HG02973 (cell line): Measurements from ENCODE around the gene ZNRF3.
"Not testable (repeated sequence)": the region's sequence is repeated elsewhere in the genome, so short reads cannot be mapped to it uniquely, and the experiment has no call there.

ENCODE experiments used
- ATAC-seq: cut with Tn5 transposase; IDR thresholded peaks from one replicate; pipeline ENCODE4 v1.9.1; 2021; ENCODE audit warnings: moderate library complexity; ENCODE audit not compliant: unreplicated experiment

Gene ZNRF3

DNA sequence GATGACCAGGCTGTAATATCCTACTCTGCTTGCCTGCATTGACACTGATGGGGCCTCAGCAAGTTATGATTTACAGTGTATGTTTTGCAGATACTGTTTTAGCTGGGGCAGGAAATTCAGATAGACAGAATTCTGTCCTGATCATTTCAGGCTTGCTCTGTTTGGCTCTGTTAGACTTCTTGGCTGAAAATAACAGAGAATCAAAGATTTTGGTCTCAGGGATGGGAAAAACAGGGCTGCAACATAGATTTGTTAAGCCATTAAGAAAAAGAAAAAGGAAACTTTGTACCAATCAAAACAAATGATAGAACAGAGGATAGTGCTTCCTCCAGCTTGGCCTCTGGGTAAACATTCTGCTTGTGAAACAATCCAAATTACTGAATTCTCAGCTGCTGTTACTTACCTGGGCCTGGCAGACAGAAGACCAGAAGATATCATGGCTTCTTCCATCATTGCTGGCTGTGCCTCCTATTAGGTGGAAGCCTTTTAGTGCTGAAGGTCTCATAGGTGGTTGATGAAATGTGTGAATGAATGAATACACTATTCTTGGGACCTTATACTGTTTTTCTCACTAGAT, 22.0 kb downstream of the ZNRF3 start:
- ATAC-seq, result no peak

DNA sequence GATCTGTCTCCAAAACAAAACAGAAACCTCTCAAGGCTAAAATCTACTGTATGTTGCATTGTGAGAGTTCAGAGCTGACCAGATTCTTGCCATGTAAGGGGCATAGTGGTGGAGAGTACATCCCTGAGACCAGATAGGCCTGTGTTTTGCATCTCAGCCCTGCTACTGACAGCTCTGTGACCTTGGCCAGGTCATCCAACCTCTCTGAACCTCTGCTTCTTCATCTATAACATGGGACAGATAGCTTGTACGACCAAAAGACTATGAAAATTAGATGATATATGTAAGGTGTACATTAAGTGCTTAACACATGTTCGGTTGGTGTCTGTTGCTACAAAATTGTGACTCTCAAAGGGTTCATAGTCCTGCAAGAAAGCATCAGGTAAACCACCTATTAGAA, 22.9 kb downstream of the ZNRF3 start:
- no peak for ATAC-seq

DNA sequence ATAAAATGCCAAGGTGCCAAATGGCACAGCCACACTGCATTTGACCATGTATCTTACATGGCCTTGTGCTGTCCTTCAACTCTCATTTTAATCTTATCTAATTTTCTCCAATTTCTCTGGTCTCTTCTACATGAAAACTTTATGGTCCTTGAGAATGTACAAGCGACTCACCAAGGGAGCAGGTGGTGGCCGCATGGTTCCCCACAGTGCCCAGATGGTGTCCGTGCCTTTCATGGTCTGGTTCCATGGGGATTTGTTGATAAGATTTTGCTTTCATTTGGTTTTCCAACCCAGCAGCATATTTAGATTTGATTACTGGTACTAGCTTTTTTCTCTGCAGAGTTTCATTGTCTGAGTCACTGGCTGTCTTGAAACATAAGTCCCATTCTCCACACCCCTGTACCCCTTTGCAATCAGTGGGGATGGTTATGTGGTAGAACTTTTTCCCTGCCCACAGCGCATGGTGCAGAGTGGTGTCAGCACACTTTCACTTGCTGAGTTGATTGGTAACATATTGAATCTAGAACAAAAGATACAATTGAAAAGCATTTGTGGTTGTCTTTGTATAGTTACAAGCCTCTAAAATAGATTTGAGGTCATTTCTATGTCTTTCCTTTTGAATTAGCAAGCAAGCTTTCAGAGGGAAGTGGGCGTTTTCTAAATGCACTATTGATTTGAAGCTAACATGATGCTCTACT, 24.1 kb downstream of the ZNRF3 start:
- peak; percentile 60 for ATAC-seq

- not testable (repeated sequence) for ATAC-seq
Measured at GRCh38 chr22:28908810-28909209, 25.4 kb downstream of the ZNRF3 start.

- ATAC-seq, result peak; percentile 45
Measured at GRCh38 chr22:28909375-28909774, 26.0 kb downstream of the ZNRF3 start.

DNA sequence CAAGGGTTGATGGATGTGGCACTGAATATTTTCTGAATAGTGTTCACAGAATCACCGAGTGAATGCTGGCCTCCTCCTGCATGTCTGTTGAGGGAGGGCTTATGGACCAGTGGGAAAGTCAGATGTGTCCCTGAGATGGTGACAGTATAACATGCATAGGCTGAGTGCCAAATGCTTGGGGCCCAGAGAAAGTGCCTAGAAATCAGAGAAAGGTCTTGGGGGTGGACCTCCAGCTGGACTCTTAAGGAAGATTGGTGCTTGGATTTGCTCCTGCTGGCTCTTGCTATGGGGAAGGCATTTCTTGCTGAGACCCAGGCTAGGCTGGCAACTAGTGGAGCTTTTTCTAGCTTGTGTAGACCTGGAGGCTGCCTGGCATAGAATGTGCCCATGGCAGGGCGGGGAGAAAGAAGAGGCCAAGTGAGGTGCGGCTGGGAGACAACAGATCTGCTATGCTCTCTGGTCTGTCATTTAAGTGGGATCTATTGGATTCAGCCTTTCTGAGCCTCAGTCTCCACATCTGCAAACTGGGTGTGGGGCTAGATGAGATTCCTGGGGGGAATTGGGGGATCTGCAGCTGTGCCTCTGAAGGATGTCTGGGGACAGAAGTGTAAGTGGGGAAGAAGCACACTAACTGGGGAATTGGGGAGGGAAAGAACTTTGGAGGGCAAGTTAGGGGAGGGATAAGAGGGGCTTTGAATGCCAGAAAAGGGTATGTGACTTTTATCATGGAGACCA, 27.4 kb downstream of the ZNRF3 start:
- ATAC-seq, result no peak

DNA sequence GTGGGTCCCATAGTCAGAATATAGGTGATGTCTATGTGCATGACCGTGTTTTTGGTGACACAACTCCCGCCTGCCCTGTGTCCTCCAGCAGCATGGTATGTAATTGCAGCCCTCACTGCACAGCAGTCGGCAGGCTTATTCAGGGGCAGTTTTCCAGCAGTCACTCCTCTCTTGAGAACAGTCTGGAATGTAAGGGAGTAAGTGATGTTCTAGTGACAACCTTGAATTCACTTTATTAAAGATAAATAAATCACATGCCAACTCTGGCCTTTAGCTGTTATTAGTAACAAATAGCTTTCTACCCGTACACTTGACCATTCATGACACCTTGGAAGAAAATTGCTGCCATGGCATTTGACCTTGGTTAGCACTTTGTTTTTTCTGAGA, 27.9 kb downstream of the ZNRF3 start:
- no peak for ATAC-seq

DNA sequence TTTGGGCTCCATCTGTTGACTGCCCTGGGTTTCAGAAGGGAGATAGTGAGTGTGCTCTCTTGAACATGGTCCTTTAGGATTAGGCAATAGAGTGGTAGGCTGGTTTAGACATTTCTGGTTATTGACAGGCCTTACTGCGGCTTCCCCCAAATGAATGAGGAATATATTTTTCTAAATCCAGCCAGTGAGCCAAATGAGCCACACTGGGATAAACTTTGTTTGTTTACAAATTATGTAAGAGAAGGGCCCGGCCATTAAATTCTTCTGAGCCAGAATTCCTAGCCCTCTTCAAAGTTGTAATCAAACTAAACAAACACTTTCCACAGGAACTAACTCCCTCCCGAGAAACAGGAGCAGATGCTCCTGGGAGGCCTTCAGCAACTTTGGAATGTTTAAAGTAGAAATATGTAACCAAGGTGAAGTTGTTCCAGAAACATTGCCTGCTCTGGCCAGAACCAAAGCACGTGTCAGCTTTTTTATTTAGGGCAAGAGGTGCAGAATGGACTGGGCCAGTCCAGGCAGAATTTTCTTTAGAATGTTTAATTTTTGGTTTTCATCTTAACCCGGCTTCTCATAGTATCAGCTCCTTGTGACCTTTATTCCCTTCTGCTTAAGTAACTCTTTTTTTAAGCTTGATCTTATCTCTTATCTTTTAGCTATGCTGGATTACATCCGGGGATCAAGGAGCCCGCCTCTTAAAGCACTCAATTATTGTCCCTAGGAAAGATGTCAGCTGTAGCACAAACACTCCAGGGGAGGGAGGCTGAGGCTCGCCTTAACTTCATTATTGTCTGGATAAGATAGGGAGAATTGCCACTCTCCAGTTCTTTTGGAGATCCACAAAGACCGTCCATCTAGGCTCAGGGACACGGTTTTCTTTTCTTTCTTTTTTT, 28.7 kb downstream of the ZNRF3 start:
- ATAC-seq, result no peak

GRCh38 chr22:28914201-28914600, 30.8 kb downstream of the ZNRF3 start:
- ATAC-seq, result no peak

GRCh38 chr22:28915969-28916368, 32.6 kb downstream of the ZNRF3 start:
- ATAC-seq, result no peak

DNA sequence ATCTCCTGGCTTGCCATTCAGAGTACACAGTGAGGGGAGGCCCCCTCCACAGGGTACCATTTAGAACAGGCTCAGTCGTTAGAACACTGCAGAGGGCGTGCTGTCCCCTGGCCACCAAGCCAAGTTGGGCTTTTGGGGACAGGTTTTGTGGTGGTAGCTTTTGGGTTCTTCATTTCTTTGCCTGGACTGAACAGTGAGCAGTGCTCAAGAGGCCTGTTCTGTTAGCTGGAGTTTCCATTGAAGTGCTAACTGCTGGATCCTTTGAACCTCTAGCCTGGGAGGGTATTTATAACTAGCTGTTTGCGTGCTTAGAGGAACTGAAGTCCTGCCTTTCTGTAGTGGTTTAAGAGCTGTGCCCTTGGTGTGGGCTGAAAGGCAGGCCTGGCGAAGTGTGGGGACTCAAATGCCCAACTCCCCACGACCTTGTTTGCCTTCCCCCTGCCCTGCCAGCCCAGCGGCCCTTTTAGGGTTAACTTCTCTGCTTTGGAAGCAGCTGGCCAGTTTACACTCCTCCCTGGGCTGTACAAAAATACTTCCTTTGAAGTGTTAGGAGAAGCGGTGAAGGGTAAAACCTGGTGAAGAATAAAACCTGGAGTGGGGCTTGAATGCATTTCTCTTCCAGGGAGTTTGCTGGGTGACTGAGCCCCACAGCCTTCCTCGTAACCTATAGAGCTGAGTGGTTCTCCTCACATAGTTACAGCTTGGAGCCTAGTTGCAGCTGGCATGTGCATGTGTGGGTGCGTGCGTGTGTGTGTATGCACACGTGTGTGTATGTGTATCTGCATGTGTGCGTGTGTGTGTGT, 34.6 kb downstream of the ZNRF3 start:
- no peak for ATAC-seq

GRCh38 chr22:28918550-28919271, 35.3 kb downstream of the ZNRF3 start:
- no peak for ATAC-seq

DNA sequence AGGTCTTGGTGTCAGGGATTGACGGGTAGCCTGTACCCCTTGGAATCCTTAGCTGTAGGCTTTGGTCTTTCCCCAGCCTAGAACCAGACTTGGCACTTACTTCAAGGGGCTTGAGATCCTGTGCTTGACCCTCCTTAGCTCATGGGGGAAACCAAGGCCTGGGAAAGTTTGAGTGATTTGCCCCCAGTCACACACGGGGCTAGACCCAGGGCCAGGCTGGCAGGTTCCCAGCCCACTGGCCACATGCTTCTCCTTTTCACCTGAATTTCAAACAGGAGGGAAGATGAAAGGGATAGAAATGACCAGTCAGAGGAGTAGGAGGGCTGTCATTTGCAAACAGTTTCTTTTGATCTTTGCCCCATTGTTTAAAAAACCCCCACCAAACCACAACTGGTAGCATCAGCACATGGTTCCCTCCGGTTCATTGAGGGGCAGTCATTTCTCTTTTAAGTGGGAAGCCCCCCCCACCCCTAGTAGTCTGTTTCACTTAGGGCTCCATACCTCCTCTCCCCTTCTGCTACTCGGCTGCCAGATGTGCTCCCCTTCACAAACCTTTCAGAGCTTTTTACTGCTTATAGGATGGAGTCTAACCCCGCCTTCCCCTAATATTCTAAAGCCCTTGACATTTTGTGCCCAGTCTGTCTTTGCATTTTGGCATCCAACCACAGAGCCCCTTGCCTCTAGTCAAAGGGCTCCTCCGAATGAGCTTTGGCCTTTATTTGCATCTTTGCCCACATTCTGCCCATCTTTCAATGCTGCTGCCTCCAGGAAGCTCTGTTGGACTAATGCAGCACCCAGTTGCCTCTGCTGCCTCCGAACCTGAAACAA, 37.6 kb downstream of the ZNRF3 start:
- no peak for ATAC-seq

- ATAC-seq, result no peak
Measured at GRCh38 chr22:28921585-28921879, 38.2 kb downstream of the ZNRF3 start.

DNA sequence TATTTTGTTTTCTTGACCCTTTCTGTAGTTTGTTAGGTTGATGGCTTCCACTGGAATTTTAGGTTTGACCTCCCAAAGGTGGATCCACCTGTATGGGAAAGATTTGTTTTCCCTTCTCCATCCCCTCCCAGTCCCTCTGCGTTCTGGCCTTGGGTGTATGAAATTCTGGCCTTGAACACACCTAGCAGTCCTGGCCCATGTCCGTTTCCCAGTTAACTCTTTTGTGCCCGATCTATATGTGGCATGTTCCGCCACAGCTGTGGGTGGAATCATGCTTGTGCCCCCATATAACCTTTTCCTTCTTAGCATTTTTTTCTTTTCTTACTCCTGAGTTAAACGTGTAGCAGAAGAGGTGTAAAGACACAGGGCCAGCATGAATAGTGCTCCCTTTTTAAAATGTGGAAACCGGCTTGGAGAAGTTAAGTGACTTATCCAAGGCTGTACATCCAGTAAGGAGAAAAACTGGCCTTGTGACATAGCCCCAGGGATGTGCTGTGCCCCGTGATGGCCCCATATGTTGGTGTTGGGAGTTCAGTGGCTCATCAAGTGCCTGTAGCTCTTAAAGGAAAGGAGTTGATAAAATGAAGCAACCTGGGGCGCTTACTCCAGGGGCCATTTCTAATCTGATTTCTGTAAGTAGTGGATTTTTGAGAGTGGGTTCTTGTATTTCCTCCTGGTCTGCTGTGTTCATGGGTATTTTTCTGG, 39.3 kb downstream of the ZNRF3 start:
- ATAC-seq, result no peak

DNA sequence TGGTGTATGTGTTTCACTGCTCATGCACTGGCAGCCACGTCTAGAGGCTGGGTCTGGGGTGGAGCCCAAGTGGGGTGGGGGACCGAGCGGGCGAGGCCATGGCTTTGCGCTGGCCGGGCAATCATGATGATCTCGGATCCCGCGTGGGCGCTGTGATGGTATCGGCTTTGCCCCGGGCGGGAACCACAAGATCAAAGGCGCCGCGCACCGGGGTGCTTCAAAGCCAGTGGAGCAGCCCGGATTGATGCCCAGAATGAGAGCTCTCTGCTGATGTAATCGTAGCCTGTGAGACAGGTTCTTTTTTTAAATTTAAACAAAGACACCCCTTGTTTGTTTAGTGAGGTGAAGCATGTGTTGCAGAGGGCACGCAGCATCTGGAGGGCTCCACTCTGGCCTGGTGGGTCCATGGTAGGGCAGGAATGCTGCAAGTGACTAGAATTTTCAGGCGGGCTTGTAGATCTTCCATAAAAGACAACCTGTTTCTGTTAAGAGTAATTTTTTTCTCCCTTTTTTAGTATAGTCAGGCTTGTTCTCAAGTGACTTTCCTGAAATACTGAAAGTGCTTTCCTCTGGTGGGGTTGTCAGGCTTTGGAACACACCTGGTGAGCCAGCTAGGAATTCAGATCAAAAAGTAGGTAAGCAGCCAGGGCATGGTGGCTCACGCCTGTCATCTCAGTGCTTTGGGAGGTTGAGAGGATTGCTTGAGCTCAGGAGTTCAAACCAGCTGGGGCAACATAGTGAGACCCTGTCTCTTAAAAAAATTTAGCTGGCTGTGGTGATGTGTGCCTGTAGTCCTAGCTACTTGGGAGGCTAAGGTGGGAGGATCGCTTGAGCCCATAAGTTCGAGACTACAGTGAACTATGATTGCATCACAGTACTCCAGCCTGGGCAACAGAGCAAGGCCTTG, 40.7 kb downstream of the ZNRF3 start:
- no peak for ATAC-seq

- ATAC-seq, result no peak
Measured at GRCh38 chr22:28925916-28926315, 42.5 kb downstream of the ZNRF3 start.

DNA sequence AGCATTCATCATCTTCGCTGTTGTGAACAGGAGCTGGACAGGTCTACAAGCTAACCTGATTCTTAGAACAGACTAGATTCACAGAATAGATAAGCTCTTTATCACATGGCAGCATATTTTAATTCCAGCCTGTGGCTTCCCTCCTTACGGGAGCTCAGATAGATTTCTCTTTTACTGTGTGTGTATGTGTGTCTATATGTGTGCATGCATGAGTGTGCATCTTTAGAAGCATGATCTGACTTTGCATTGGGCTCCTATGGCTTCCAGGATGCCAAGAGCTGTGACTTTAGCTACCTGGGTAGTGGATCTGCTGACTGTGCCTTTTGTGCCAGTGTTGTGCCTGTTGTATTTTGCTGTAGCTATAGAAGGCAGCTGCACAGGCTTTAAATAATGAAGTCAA, 44.3 kb downstream of the ZNRF3 start:
- no peak for ATAC-seq
